COR-L47 (cell line): ENCODE data around the gene GEMIN2.
"Not testable (repeated sequence)": the region's sequence is repeated elsewhere in the genome, so short reads cannot be mapped to it uniquely, and the experiment has no call there.

Experiments used
- DNase-seq: peaks from one replicate; lab custom pipeline; 2025; lab: John Stamatoyannopoulos, UW

Gene GEMIN2

GRCh38 chr14:39177168-39177545, 63.0 kb downstream of the GEMIN2 start:
- no peak for DNase-seq

GRCh38 chr14:39179042-39179441, 64.9 kb downstream of the GEMIN2 start:
- no peak for DNase-seq

GRCh38 chr14:39180553-39180952, 66.4 kb downstream of the GEMIN2 start:
- DNase-seq, result no peak

- no peak for DNase-seq
Measured at GRCh38 chr14:39181026-39181692, 67.0 kb downstream of the GEMIN2 start.

GRCh38 chr14:39181693-39182047, 67.5 kb downstream of the GEMIN2 start:
- no peak for DNase-seq

GRCh38 chr14:39182770-39183684, 68.9 kb downstream of the GEMIN2 start:
- no peak for DNase-seq

GRCh38 chr14:39183685-39184003, 69.5 kb downstream of the GEMIN2 start:
- not testable (repeated sequence) for DNase-seq

- no peak for DNase-seq
Measured at GRCh38 chr14:39184628-39185255, 70.6 kb downstream of the GEMIN2 start.

- no peak for DNase-seq
Measured at GRCh38 chr14:39185256-39186049, 71.3 kb downstream of the GEMIN2 start.
